ENCODE data around the gene ACTL7A.

Gene ACTL7A

GRCh38 chr9:108864446-108864845, 2.4 kb downstream of the ACTL7A start:
- Histone ChIP-seq H3K27me3 (ENCODE audit: insufficient read depth, low read length) (no peaks in the 10 kb centered on the region), H3K9ac (ENCODE audit: low read length) (no peak overlapping the region), H3K9me2 (ENCODE audit: low read depth, low read length) (no peaks in the 10 kb centered on the region), H3K9me3 (ENCODE audit: low read length) (no peaks in the 10 kb centered on the region), H4K20me1 (ENCODE audit: insufficient read depth, low read length) (no peaks in the 10 kb centered on the region), H3K36me3 (ENCODE audit: insufficient read depth, low read length) (peaks cover 6% of the 10 kb centered on the region; the same call in 1 of the 2 replicates), H3K4me3 (ENCODE audit: low read depth, low read length, poor library complexity, severe bottlenecking) (no peak overlapping the region), H3K4me1 (ENCODE audit: insufficient read depth, low read length, severe bottlenecking) (no peaks in the 10 kb centered on the region), H2AFZ (ENCODE audit: low read length) (no peak overlapping the region), H3K4me2 (ENCODE audit: low read length) (no peak overlapping the region), H3F3A (ENCODE audit: insufficient read depth, low read length) (no peaks in the 10 kb centered on the region), H3K27ac (ENCODE audit: low read depth, low read length, poor library complexity, severe bottlenecking) (no peak overlapping the region), H3K79me2 (ENCODE audit: insufficient read depth, low read length) (no peaks in the 10 kb centered on the region)
- TF ChIP-seq CTCF (IDR thresholded peaks at IDR 0.05; ENCODE audit: low read length) (no peak), EZH2 (IDR thresholded peaks at IDR 0.05; ENCODE audit: borderline replicate concordance, low read length) (no peak)

GRCh38 chr9:108865037-108865436, 3.0 kb downstream of the ACTL7A start:
- H3F3A ChIP-seq (ENCODE audit: insufficient read depth, low read length) = no peaks in the 10 kb centered on the region

GRCh38 chr9:108866001-108866420, 3.9 kb downstream of the ACTL7A start:
- Histone ChIP-seq H3K9me3 (ENCODE audit: low read length) (no peaks in the 10 kb centered on the region), H3K4me2 (ENCODE audit: low read length) (no peak overlapping the region), H3K9me2 (ENCODE audit: low read depth, low read length) (no peaks in the 10 kb centered on the region), H3K36me3 (ENCODE audit: insufficient read depth, low read length) (peaks cover 8% of the 10 kb centered on the region), H3K4me3 (ENCODE audit: low read depth, low read length, poor library complexity, severe bottlenecking) (no peak overlapping the region), H3K4me1 (ENCODE audit: insufficient read depth, low read length, severe bottlenecking) (no peaks in the 10 kb centered on the region), H3F3A (ENCODE audit: insufficient read depth, low read length) (no peaks in the 10 kb centered on the region), H4K20me1 (ENCODE audit: insufficient read depth, low read length) (no peaks in the 10 kb centered on the region), H3K27ac (ENCODE audit: low read depth, low read length, poor library complexity, severe bottlenecking) (no peak overlapping the region), H3K9ac (ENCODE audit: low read length) (no peak overlapping the region), H2AFZ (ENCODE audit: low read length) (no peak overlapping the region), H3K79me2 (ENCODE audit: insufficient read depth, low read length) (no peaks in the 10 kb centered on the region), H3K27me3 (ENCODE audit: insufficient read depth, low read length) (no peaks in the 10 kb centered on the region)
- TF ChIP-seq EZH2 (IDR thresholded peaks at IDR 0.05; ENCODE audit: borderline replicate concordance, low read length) (no peak), CTCF (IDR thresholded peaks at IDR 0.05; ENCODE audit: low read length) (no peak)

More at GRCh38 chr9:108865037-108865436, 3.0 kb downstream of the ACTL7A start:
- Histone ChIP-seq H3K4me1 (ENCODE audit: insufficient read depth, low read length, severe bottlenecking) (no peaks in the 10 kb centered on the region), H2AFZ (ENCODE audit: low read length) (no peak overlapping the region), H3K4me3 (ENCODE audit: low read depth, low read length, poor library complexity, severe bottlenecking) (no peak overlapping the region), H3K27me3 (ENCODE audit: insufficient read depth, low read length) (no peaks in the 10 kb centered on the region), H3K79me2 (ENCODE audit: insufficient read depth, low read length) (no peaks in the 10 kb centered on the region), H4K20me1 (ENCODE audit: insufficient read depth, low read length) (no peaks in the 10 kb centered on the region), H3K27ac (ENCODE audit: low read depth, low read length, poor library complexity, severe bottlenecking) (no peak overlapping the region), H3K9me3 (ENCODE audit: low read length) (no peaks in the 10 kb centered on the region), H3K9ac (ENCODE audit: low read length) (no peak overlapping the region), H3K36me3 (ENCODE audit: insufficient read depth, low read length) (peaks cover 6% of the 10 kb centered on the region; the same call in 1 of the 2 replicates), H3K4me2 (ENCODE audit: low read length) (no peak overlapping the region), H3K9me2 (ENCODE audit: low read depth, low read length) (no peaks in the 10 kb centered on the region)
- no peak for TF ChIP-seq EZH2 (IDR thresholded peaks at IDR 0.05; ENCODE audit: borderline replicate concordance, low read length)
- TF ChIP-seq CTCF (IDR thresholded peaks at IDR 0.05; ENCODE audit: low read length) = no peak
